A549 treated with Mapracorat at 1 μM for 4 hours (cell line): ENCODE results near the gene WDR11. TPM values are rescaled to one million over a fixed set of nuclear protein-coding genes. Genes with fewer than 3 reads are reported as not detected.

Experiments used
- total RNA-seq: library from RNA; stranded (reverse); fragments of 200-300 nt; extraction: Qiagen RNA extraction; gene quantifications from 5 replicates; pipeline ENCODE4 v1.2.3, GENCODE V29; 2022

WDR11 gene, protein sequence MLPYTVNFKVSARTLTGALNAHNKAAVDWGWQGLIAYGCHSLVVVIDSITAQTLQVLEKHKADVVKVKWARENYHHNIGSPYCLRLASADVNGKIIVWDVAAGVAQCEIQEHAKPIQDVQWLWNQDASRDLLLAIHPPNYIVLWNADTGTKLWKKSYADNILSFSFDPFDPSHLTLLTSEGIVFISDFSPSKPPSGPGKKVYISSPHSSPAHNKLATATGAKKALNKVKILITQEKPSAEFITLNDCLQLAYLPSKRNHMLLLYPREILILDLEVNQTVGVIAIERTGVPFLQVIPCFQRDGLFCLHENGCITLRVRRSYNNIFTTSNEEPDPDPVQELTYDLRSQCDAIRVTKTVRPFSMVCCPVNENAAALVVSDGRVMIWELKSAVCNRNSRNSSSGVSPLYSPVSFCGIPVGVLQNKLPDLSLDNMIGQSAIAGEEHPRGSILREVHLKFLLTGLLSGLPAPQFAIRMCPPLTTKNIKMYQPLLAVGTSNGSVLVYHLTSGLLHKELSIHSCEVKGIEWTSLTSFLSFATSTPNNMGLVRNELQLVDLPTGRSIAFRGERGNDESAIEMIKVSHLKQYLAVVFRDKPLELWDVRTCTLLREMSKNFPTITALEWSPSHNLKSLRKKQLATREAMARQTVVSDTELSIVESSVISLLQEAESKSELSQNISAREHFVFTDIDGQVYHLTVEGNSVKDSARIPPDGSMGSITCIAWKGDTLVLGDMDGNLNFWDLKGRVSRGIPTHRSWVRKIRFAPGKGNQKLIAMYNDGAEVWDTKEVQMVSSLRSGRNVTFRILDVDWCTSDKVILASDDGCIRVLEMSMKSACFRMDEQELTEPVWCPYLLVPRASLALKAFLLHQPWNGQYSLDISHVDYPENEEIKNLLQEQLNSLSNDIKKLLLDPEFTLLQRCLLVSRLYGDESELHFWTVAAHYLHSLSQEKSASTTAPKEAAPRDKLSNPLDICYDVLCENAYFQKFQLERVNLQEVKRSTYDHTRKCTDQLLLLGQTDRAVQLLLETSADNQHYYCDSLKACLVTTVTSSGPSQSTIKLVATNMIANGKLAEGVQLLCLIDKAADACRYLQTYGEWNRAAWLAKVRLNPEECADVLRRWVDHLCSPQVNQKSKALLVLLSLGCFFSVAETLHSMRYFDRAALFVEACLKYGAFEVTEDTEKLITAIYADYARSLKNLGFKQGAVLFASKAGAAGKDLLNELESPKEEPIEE
- 20.2 to 24.5 TPM (median 23.4 TPM) in 5 replicates for total RNA-seq

DNA sequence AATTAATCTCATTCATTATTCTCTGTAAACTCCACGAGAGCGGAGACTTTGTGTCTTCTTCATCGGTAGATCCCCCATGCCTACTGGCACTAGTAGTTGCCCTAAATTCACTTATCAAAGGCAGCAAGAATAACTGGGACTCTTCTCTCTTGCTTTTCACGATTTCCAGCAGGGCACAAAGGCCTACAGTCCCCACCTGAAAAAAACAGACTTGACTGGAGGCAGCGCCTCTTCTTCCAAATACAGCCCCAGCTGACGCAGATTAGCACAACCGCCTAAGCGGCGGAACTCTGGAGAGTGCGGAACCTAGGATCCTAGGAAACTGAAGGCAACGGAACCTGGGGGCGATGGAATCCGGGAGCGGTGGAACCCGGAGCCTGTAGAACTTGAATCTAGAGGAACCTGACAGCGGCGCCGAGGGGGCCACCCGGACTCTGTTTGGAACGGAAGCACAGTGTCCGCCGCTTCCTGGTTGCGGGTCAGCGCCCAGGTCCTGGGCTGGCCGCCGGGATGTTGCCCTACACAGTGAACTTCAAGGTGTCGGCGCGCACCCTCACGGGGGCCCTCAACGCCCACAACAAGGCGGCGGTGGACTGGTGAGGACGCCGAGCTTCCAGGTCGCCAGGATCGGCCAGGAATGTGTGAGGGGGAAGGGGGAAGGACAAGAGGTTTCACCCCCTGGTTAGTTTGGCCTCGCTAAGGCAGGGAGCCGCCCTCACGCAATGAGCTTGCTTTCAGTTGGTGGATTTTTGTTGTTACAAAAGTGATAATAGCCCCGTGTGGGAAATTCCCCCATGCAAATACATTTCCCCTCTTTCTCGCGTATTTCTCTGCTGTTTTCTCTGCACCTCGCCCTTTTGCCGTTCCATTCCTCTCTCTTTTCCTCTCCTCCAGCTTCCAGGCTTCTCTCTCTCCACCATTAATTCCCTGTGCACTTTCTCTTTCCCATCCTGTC is at the start of gene WDR11:
Gene WDR11, plus strand, starts transcription at position 452 of the 955 bp plus-strand sequence. Its CDS starts 59 bp downstream, at position 511.

